ENCODE measurements around the gene GRK2.

Gene GRK2

GRCh38 chr11:67301313-67301921 lies 35.1 kb downstream of the GRK2 start:
- no peak overlapping the region for H3K4me3 ChIP-seq (ENCODE audit: low read depth, low read length)
- no peak for DNase-seq (ENCODE audit: low read depth)

GRCh38 chr11:67301951-67302516 lies 35.8 kb downstream of the GRK2 start:
- no peak for TF ChIP-seq CTCF (IDR thresholded peaks at IDR 0.05; ENCODE audit: control insufficient read depth, extremely low read depth, insufficient read depth)
- DNase-seq (ENCODE audit: low read depth), result no peak
- H3K4me3 ChIP-seq (ENCODE audit: low read depth, low read length), result peak overlapping the region; percentile 87; the same call in 1 of the 2 replicates

More at GRCh38 chr11:67301313-67301921, 35.1 kb downstream of the GRK2 start:
- TF ChIP-seq CTCF (IDR thresholded peaks at IDR 0.05; ENCODE audit: control insufficient read depth, extremely low read depth, insufficient read depth), result no peak

GRCh38 chr11:67302571-67303131 lies 36.4 kb downstream of the GRK2 start:
- no peak for DNase-seq (ENCODE audit: low read depth)
- peak overlapping the region; percentile 87 for H3K4me3 ChIP-seq (ENCODE audit: low read depth, low read length)

GRCh38 chr11:67303132-67303834 lies 37.0 kb downstream of the GRK2 start, which contains the start of gene SSH3:
SSH3 (plus strand) TSS chr11:67303530; CDS start chr11:67303626, 96 bp downstream.
- H3K4me3 ChIP-seq (ENCODE audit: low read depth, low read length), result peak within 1 kb of the TSS; percentile 87
- no peak for TF ChIP-seq CTCF (IDR thresholded peaks at IDR 0.05; ENCODE audit: control insufficient read depth, extremely low read depth, insufficient read depth)
- DNase-seq (ENCODE audit: low read depth), result peak; percentile 54

More at GRCh38 chr11:67302571-67303131, 36.4 kb downstream of the GRK2 start:
- TF ChIP-seq CTCF (IDR thresholded peaks at IDR 0.05; ENCODE audit: control insufficient read depth, extremely low read depth, insufficient read depth), result no peak

GRCh38 chr11:67303835-67304411 lies 37.6 kb downstream of the GRK2 start:
- DNase-seq (ENCODE audit: low read depth), result no peak
- H3K4me3 ChIP-seq (ENCODE audit: low read depth, low read length), result peak overlapping the region; percentile 87
- peak; percentile 1; the same call in 1 of the 2 replicates for TF ChIP-seq CTCF (IDR thresholded peaks at IDR 0.05; ENCODE audit: control insufficient read depth, extremely low read depth, insufficient read depth)

GRCh38 chr11:67304511-67305113 lies 38.3 kb downstream of the GRK2 start:
- DNase-seq (ENCODE audit: low read depth), result no peak
- TF ChIP-seq CTCF (IDR thresholded peaks at IDR 0.05; ENCODE audit: control insufficient read depth, extremely low read depth, insufficient read depth), result no peak
- peak overlapping the region; percentile 87 for H3K4me3 ChIP-seq (ENCODE audit: low read depth, low read length)

All from LNCaP clone FGC (cell line).